ENCODE results near the gene ARHGEF39.
A peak's percentile ranks its signal among the peaks of the same experiment; 100 is the strongest.

ARHGEF39 gene

DNA sequence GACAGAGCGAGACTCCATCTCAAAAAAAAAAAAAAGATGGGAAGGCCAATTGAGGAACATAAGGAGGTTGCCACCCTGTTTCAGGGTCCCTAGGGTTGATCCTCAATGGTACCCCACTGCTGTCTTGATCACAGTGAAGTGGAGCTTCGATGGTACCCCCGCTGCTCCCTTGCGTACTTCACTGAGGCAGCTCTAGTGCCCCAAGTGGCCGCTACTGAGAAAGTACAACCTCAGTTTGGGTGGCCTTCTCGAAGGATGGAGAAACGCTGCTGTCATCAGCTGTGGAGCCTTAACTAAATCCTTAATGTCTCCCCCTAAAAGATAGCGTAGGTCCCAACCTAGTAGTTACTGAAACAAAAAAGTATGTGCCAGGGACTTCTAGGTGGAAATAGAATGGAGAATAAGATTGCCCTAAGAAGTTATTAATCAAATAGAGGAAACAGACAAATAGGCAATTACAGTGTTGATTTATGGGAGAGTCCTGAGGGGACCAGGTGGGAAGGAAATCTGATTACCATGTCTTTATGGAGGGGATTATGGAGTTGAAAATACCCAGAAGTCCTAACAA lies 53.7 kb downstream of the ARHGEF39 start:
- Histone ChIP-seq H3K4me3 (ENCODE audit: low read depth, low read length) (no peak overlapping the region), H3K4me2 (ENCODE audit: low read length) (no peak overlapping the region), H3K9me3 (ENCODE audit: control insufficient read depth, low read length) (no peaks in the 10 kb centered on the region), H3K9ac (no peak overlapping the region), H3K79me2 (no peaks in the 10 kb centered on the region), H3K4me1 (peaks cover 2% of the 10 kb centered on the region), H3K27me3 (ENCODE audit: control insufficient read depth, insufficient read depth, low read length) (no peaks in the 10 kb centered on the region), H3K27ac (no peak overlapping the region), H3K36me3 (ENCODE audit: control insufficient read depth, insufficient read depth, low read length) (no peaks in the 10 kb centered on the region), H2AFZ (no peak overlapping the region)
- peak; percentile 47 for TF ChIP-seq CTCF (IDR thresholded peaks at IDR 0.05)

- Histone ChIP-seq H3K27ac (no peak overlapping the region), H3K4me3 (ENCODE audit: low read depth, low read length) (no peak overlapping the region), H2AFZ (no peak overlapping the region), H3K79me2 (no peaks in the 10 kb centered on the region), H3K36me3 (ENCODE audit: control insufficient read depth, insufficient read depth, low read length) (no peaks in the 10 kb centered on the region), H3K27me3 (ENCODE audit: control insufficient read depth, insufficient read depth, low read length) (no peaks in the 10 kb centered on the region), H3K4me2 (ENCODE audit: low read length) (no peak overlapping the region), H3K9me3 (ENCODE audit: control insufficient read depth, low read length) (no peaks in the 10 kb centered on the region), H3K9ac (no peak overlapping the region), H3K4me1 (peaks cover 2% of the 10 kb centered on the region)
- TF ChIP-seq CTCF (IDR thresholded peaks at IDR 0.05) = no peak
Measured at GRCh38 chr9:35609820-35610163, 55.2 kb downstream of the ARHGEF39 start.
